HG02571 (cell line): ENCODE measurements around the gene DAB1.
A peak's percentile ranks its signal among the peaks of the same experiment; 100 is the strongest.

Experiments
- ATAC-seq: cut with Tn5 transposase; IDR thresholded peaks from one replicate; pipeline ENCODE4 v1.9.1; 2021; ENCODE audit warnings: mild to moderate bottlenecking, moderate library complexity; ENCODE audit not compliant: unreplicated experiment

DAB1 gene

GRCh38 chr1:57186455-57186854, 237.4 kb downstream of the DAB1 start:
- no peak for ATAC-seq

- ATAC-seq, result no peak
These were observed 244.9 kb downstream of the DAB1 start for GRCh38 chr1:57179001-57179400.

GRCh38 chr1:57175506-57175905, 248.4 kb downstream of the DAB1 start:
- no peak for ATAC-seq

- no peak for ATAC-seq
These were observed 251.8 kb downstream of the DAB1 start for GRCh38 chr1:57172040-57172439.

GRCh38 chr1:57167997-57168396, 255.9 kb downstream of the DAB1 start:
- no peak for ATAC-seq

GRCh38 chr1:57165546-57165945, 258.3 kb downstream of the DAB1 start:
- ATAC-seq, result no peak

- ATAC-seq, result no peak
These were observed 259.3 kb downstream of the DAB1 start for GRCh38 chr1:57164584-57164983.

GRCh38 chr1:57163789-57164188, 260.1 kb downstream of the DAB1 start:
- ATAC-seq, result no peak

- no peak for ATAC-seq
These were observed 260.5 kb downstream of the DAB1 start for GRCh38 chr1:57163325-57163724.

GRCh38 chr1:57162607-57163261, 261.1 kb downstream of the DAB1 start:
- no peak for ATAC-seq

GRCh38 chr1:57160594-57160993, 263.3 kb downstream of the DAB1 start:
- ATAC-seq, result no peak

GRCh38 chr1:57158604-57158998, 265.3 kb downstream of the DAB1 start:
- no peak for ATAC-seq

- no peak for ATAC-seq
These were observed 265.8 kb downstream of the DAB1 start for GRCh38 chr1:57157818-57158603.

GRCh38 chr1:57156907-57157306, 267.0 kb downstream of the DAB1 start:
- no peak for ATAC-seq

GRCh38 chr1:57146100-57146499, 277.8 kb downstream of the DAB1 start:
- ATAC-seq, result no peak

- ATAC-seq, result no peak
These were observed 280.9 kb downstream of the DAB1 start for GRCh38 chr1:57142999-57143398.

- ATAC-seq, result no peak
These were observed 281.7 kb downstream of the DAB1 start for GRCh38 chr1:57142169-57142568.

- no peak for ATAC-seq
These were observed 285.3 kb downstream of the DAB1 start for GRCh38 chr1:57138432-57139078.

- peak; percentile 71 for ATAC-seq
These were observed 285.9 kb downstream of the DAB1 start for GRCh38 chr1:57137980-57138379.

- ATAC-seq, result no peak
These were observed 289.1 kb downstream of the DAB1 start for GRCh38 chr1:57134803-57135202.

- no peak for ATAC-seq
These were observed 290.2 kb downstream of the DAB1 start for GRCh38 chr1:57133686-57134085.

- no peak for ATAC-seq
These were observed 290.8 kb downstream of the DAB1 start for GRCh38 chr1:57132993-57133622.
